Esophagus muscularis mucosa (tissue), 4 donors: Measurements from ENCODE around the gene GRK3.

ENCODE experiments used
- CTCF ChIP-seq, 3 experiments: fragments of 200-600 bp in 2 of 3; fragments of 450-650 bp in 1 of 3; sonication (generic) in 2 of 3; IDR thresholded peaks; one replicate each; pipeline ENCODE4 v1.5.1; 2017 to 2019; ENCODE audit warnings: antibody characterized with exemption in 3 of 3, mild to moderate bottlenecking in 2 of 3, moderate library complexity in 1 of 3
- EP300 ChIP-seq: sonication (generic); formaldehyde crosslinking; IDR thresholded peaks from one replicate; pipeline ENCODE4 v1.6.1; 2017; ENCODE audit warnings: antibody characterized with exemption
- POLR2A ChIP-seq: fragments of 450-650 bp; IDR thresholded peaks from one replicate; pipeline ENCODE4 v1.6.1; 2017; ENCODE audit warnings: antibody characterized with exemption, moderate library complexity, mild to moderate bottlenecking, low read depth
- POLR2AphosphoS5 ChIP-seq, 2 donors: sonication (generic); formaldehyde crosslinking; IDR thresholded peaks; one replicate each; pipeline ENCODE4 v1.6.1; 2017; ENCODE audit warnings: antibody characterized with exemption in 2 of 2

- TF ChIP-seq CTCF (IDR thresholded peaks at IDR 0.05) (no peak), EP300 (no peak), POLR2A (no peak), POLR2AphosphoS5 (IDR thresholded peaks at IDR 0.05) (no peak)
Measured at GRCh38 chr22:25697978-25698377, 133.5 kb downstream of the GRK3 start.
